Central memory CD8-positive, alpha-beta T cell (primary cell): ENCODE measurements around the gene GNAI1.

Experiments
- ATAC-seq: fragments of 150-1000 bp; cut with Tn5 transposase; replicated peaks from 2 replicates; pipeline ENCODE4 v1.10.0; 2022; ENCODE audit warnings: mild to moderate bottlenecking, moderate FRiP score, moderate number of reproducible peaks; ENCODE audit not compliant: poor library complexity, severe bottlenecking; ENCODE audit errors: extremely low read depth
- DNase-seq, 2 donors: peaks; one replicate each; pipeline ENCODE4 v3.0.0; 2021; ENCODE audit warnings: low spot score in 2 of 2
- H3K27ac Mint-ChIP-seq: one replicate; pipeline ENCODE4 v1.8.0; 2022; ENCODE audit warnings: low read depth, mild to moderate bottlenecking, moderate library complexity, mixed read lengths
- H3K27me3 Mint-ChIP-seq: one replicate; pipeline ENCODE4 v1.8.0; 2022; ENCODE audit warnings: mixed read lengths
- H3K36me3 Mint-ChIP-seq: one replicate; pipeline ENCODE4 v1.8.0; 2022; ENCODE audit warnings: mild to moderate bottlenecking, moderate library complexity, mixed read lengths; ENCODE audit not compliant: insufficient read depth
- H3K4me1 Mint-ChIP-seq: one replicate; pipeline ENCODE4 v1.8.0; 2022; ENCODE audit warnings: mixed read lengths
- H3K4me3 Mint-ChIP-seq: one replicate; pipeline ENCODE4 v1.8.0; 2022; ENCODE audit warnings: mild to moderate bottlenecking, moderate library complexity, mixed read lengths
- H3K9me3 Mint-ChIP-seq: one replicate; pipeline ENCODE4 v1.8.0; 2022; ENCODE audit warnings: mixed read lengths

GNAI1 gene

GRCh38 chr7:80232979-80233724 lies 98.5 kb downstream of the GNAI1 start:
- no peak overlapping the region for H3K4me3 Mint-ChIP-seq
- ATAC-seq = no peak
- H3K27me3 Mint-ChIP-seq = no peaks in the 10 kb centered on the region
- no peak for DNase-seq
- no peaks in the 10 kb centered on the region for H3K36me3 Mint-ChIP-seq
- H3K4me1 Mint-ChIP-seq = no peaks in the 10 kb centered on the region
- H3K27ac Mint-ChIP-seq = no peak overlapping the region
- H3K9me3 Mint-ChIP-seq = peaks cover 21% of the 10 kb centered on the region

GRCh38 chr7:80235334-80235733 lies 100.7 kb downstream of the GNAI1 start:
- ATAC-seq = no peak
- Mint-ChIP-seq H3K27ac (no peak overlapping the region), H3K27me3 (no peaks in the 10 kb centered on the region), H3K4me3 (no peak overlapping the region), H3K4me1 (no peaks in the 10 kb centered on the region), H3K36me3 (no peaks in the 10 kb centered on the region), H3K9me3 (peaks cover 15% of the 10 kb centered on the region)
- no peak for DNase-seq

- no peaks in the 10 kb centered on the region for H3K4me1 Mint-ChIP-seq
- H3K27me3 Mint-ChIP-seq = no peaks in the 10 kb centered on the region
- no peak overlapping the region for H3K27ac Mint-ChIP-seq
- H3K4me3 Mint-ChIP-seq = no peak overlapping the region
- no peaks in the 10 kb centered on the region for H3K36me3 Mint-ChIP-seq
- H3K9me3 Mint-ChIP-seq = peaks cover 21% of the 10 kb centered on the region
- DNase-seq = no peak
- ATAC-seq = no peak
These were observed 102.0 kb downstream of the GNAI1 start for GRCh38 chr7:80236681-80237080.

- H3K4me3 Mint-ChIP-seq = no peak overlapping the region
These were observed 105.8 kb downstream of the GNAI1 start for GRCh38 chr7:80240265-80241025.

GRCh38 chr7:80241671-80242070 lies 107.0 kb downstream of the GNAI1 start:
- Mint-ChIP-seq H3K4me1 (no peaks in the 10 kb centered on the region), H3K4me3 (no peak overlapping the region), H3K27ac (no peak overlapping the region), H3K9me3 (peaks cover 37% of the 10 kb centered on the region), H3K27me3 (no peaks in the 10 kb centered on the region), H3K36me3 (no peaks in the 10 kb centered on the region)
- DNase-seq (no peak), ATAC-seq (no peak)

More at GRCh38 chr7:80240265-80241025, 105.8 kb downstream of the GNAI1 start:
- Mint-ChIP-seq H3K27ac (no peak overlapping the region), H3K9me3 (peaks cover 37% of the 10 kb centered on the region), H3K27me3 (no peaks in the 10 kb centered on the region), H3K36me3 (no peaks in the 10 kb centered on the region), H3K4me1 (no peaks in the 10 kb centered on the region)
- ATAC-seq (no peak), DNase-seq (no peak)

- Mint-ChIP-seq H3K4me3 (no peak overlapping the region), H3K27me3 (no peaks in the 10 kb centered on the region), H3K36me3 (no peaks in the 10 kb centered on the region), H3K27ac (no peak overlapping the region), H3K4me1 (no peaks in the 10 kb centered on the region), H3K9me3 (peaks cover 32% of the 10 kb centered on the region)
- no peak for DNase-seq
- ATAC-seq = no peak
These were observed 108.8 kb downstream of the GNAI1 start for GRCh38 chr7:80243425-80243824.

GRCh38 chr7:80244206-80244916 lies 109.7 kb downstream of the GNAI1 start:
- Mint-ChIP-seq H3K36me3 (no peaks in the 10 kb centered on the region), H3K27me3 (no peaks in the 10 kb centered on the region), H3K9me3 (peaks cover 32% of the 10 kb centered on the region), H3K27ac (no peak overlapping the region), H3K4me1 (no peaks in the 10 kb centered on the region), H3K4me3 (no peak overlapping the region)
- ATAC-seq = no peak
- no peak for DNase-seq

- H3K27me3 Mint-ChIP-seq = no peaks in the 10 kb centered on the region
- ATAC-seq (no peak), DNase-seq (no peak)
- H3K27ac Mint-ChIP-seq = no peak overlapping the region
- H3K9me3 Mint-ChIP-seq = peaks cover 34% of the 10 kb centered on the region
- no peaks in the 10 kb centered on the region for H3K36me3 Mint-ChIP-seq
- no peak overlapping the region for H3K4me3 Mint-ChIP-seq
- H3K4me1 Mint-ChIP-seq = no peaks in the 10 kb centered on the region
These were observed 112.5 kb downstream of the GNAI1 start for GRCh38 chr7:80247144-80247543.

GRCh38 chr7:80247891-80248290 lies 113.3 kb downstream of the GNAI1 start:
- ATAC-seq (no peak), DNase-seq (no peak)
- peaks cover 30% of the 10 kb centered on the region for H3K9me3 Mint-ChIP-seq
- no peaks in the 10 kb centered on the region for H3K36me3 Mint-ChIP-seq
- H3K4me1 Mint-ChIP-seq = no peaks in the 10 kb centered on the region
- no peak overlapping the region for H3K4me3 Mint-ChIP-seq
- no peaks in the 10 kb centered on the region for H3K27me3 Mint-ChIP-seq
- H3K27ac Mint-ChIP-seq = no peak overlapping the region

GRCh38 chr7:80249184-80249583 lies 114.6 kb downstream of the GNAI1 start:
- no peaks in the 10 kb centered on the region for H3K36me3 Mint-ChIP-seq
- H3K4me3 Mint-ChIP-seq = no peak overlapping the region
- no peaks in the 10 kb centered on the region for H3K4me1 Mint-ChIP-seq
- DNase-seq (no peak), ATAC-seq (no peak)
- H3K27ac Mint-ChIP-seq = no peak overlapping the region
- no peaks in the 10 kb centered on the region for H3K27me3 Mint-ChIP-seq
- H3K9me3 Mint-ChIP-seq = peaks cover 33% of the 10 kb centered on the region

- Mint-ChIP-seq H3K9me3 (peaks cover 27% of the 10 kb centered on the region), H3K27ac (no peak overlapping the region), H3K4me3 (no peak overlapping the region), H3K36me3 (no peaks in the 10 kb centered on the region), H3K4me1 (no peaks in the 10 kb centered on the region), H3K27me3 (no peaks in the 10 kb centered on the region)
- no peak for DNase-seq
- no peak for ATAC-seq
These were observed 115.1 kb downstream of the GNAI1 start for GRCh38 chr7:80249619-80250295.

GRCh38 chr7:80253237-80253636 lies 118.6 kb downstream of the GNAI1 start:
- no peak for ATAC-seq
- Mint-ChIP-seq H3K36me3 (no peaks in the 10 kb centered on the region), H3K9me3 (peaks cover 31% of the 10 kb centered on the region), H3K27me3 (no peaks in the 10 kb centered on the region), H3K27ac (no peak overlapping the region), H3K4me1 (no peaks in the 10 kb centered on the region), H3K4me3 (no peak overlapping the region)
- DNase-seq = no peak
